Vagina (tissue), 2 donors: ENCODE data around the gene CACNA1D. TPM values are rescaled to one million over a fixed set of nuclear protein-coding genes. Genes with fewer than 3 reads are reported as not detected.
A peak's percentile ranks its signal among the peaks of the same experiment; 100 is the strongest.

Experiments used
- DNase-seq, 2 donors: peaks; one replicate each; pipeline ENCODE4 v3.0.0-alpha.2; 2017; ENCODE audit errors: extremely low spot score in 2 of 2
- H3K27ac ChIP-seq: fragments of 200-600 bp; sonication (generic); one replicate; pipeline ENCODE4 v1.5.1; 2019
- H3K27me3 ChIP-seq: fragments of 200-600 bp; sonication (generic); one replicate; pipeline ENCODE4 v1.5.1; 2019
- H3K36me3 ChIP-seq, 2 donors: fragments of 200-600 bp; sonication (generic); one replicate each; pipeline ENCODE4 v1.5.1; 2017 to 2019
- H3K4me1 ChIP-seq: fragments of 200-600 bp; sonication (generic); one replicate; pipeline ENCODE4 v1.5.1; 2019
- H3K4me3 ChIP-seq, 2 donors: fragments of 200-600 bp; sonication (generic); 1 replicate in 1 of 2; 2 replicates in 1 of 2; pipeline ENCODE4 v1.5.1; 2016 to 2019
- H3K9me3 ChIP-seq: fragments of 200-600 bp; sonication (generic); one replicate; pipeline ENCODE4 v1.5.1; 2019
- POLR2A ChIP-seq, 2 donors: fragments of 450-650 bp; IDR thresholded peaks; one replicate each; pipeline ENCODE4 v1.6.1; 2017; ENCODE audit warnings: antibody characterized with exemption in 2 of 2, mild to moderate bottlenecking in 2 of 2, moderate library complexity in 2 of 2
- POLR2AphosphoS5 ChIP-seq, 2 donors: sonication (generic); formaldehyde crosslinking; IDR thresholded peaks; one replicate each; pipeline ENCODE4 v1.9.0; 2017; ENCODE audit warnings: antibody characterized with exemption in 2 of 2, mild to moderate bottlenecking in 2 of 2, low read depth in 1 of 2; ENCODE audit not compliant: insufficient read depth in 1 of 2
- intact Hi-C: fragments of 100-400 bp; cut with DNase I; formaldehyde crosslinking; loops from one replicate; pipeline ENCODE4 v1.15.1; 2023
- total RNA-seq: library from RNA; depleted of rRNA; stranded (reverse); fragments of >200 nt; gene quantifications from one replicate; pipeline ENCODE4 v1.2.3, GENCODE V29; 2016
- TF ChIP-seq, protein P1 (sequence below), 3 experiments: fragments of 450-650 bp in 2 of 3; fragments of 200-600 bp in 1 of 3; sonication (generic) in 1 of 3; IDR thresholded peaks; one replicate each; pipeline ENCODE4 v1.5.1; 2017 to 2019; ENCODE audit warnings: antibody characterized with exemption in 3 of 3, mild to moderate bottlenecking in 2 of 3, moderate library complexity in 2 of 3

CACNA1D gene
- total RNA-seq, 1 donor from 2014 or later, result 0.74 TPM

DNA sequence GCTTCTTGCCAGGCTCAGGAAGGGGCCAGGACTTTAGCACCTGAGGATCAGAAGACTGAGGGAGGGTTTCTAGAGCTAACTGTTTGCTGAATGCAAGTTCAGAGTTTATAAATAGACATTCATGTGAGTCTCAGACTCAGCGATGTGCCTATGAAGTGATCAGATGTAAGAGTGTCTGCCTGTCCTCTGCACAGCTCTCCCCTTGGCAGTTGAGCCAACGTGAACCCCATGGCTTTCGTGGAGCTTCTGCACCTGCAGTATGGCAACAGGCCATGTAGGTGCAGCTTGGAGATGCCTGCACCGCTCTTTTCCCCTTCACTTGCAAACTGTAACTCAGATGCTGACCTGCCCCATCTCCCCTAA, 209.9 kb downstream of the CACNA1D start:
- H3K9me3 ChIP-seq, result no peaks in the 10 kb centered on the region
- intact Hi-C loops, result no loop called here
- TF ChIP-seq POLR2AphosphoS5 (IDR thresholded peaks at IDR 0.05; ENCODE audit: insufficient read depth in 1 of 2, low read depth in 1 of 2), result no peak
- TF ChIP-seq, protein P1, sequence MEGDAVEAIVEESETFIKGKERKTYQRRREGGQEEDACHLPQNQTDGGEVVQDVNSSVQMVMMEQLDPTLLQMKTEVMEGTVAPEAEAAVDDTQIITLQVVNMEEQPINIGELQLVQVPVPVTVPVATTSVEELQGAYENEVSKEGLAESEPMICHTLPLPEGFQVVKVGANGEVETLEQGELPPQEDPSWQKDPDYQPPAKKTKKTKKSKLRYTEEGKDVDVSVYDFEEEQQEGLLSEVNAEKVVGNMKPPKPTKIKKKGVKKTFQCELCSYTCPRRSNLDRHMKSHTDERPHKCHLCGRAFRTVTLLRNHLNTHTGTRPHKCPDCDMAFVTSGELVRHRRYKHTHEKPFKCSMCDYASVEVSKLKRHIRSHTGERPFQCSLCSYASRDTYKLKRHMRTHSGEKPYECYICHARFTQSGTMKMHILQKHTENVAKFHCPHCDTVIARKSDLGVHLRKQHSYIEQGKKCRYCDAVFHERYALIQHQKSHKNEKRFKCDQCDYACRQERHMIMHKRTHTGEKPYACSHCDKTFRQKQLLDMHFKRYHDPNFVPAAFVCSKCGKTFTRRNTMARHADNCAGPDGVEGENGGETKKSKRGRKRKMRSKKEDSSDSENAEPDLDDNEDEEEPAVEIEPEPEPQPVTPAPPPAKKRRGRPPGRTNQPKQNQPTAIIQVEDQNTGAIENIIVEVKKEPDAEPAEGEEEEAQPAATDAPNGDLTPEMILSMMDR (IDR thresholded peaks at IDR 0.05), result no peak
- no peak for TF ChIP-seq POLR2A (IDR thresholded peaks at IDR 0.05)
- no peaks in the 10 kb centered on the region for H3K36me3 ChIP-seq
- no peak for DNase-seq
- no peaks in the 10 kb centered on the region for H3K27me3 ChIP-seq
- H3K27ac ChIP-seq, result no peak overlapping the region
- no peak overlapping the region for H3K4me3 ChIP-seq
- no peaks in the 10 kb centered on the region for H3K4me1 ChIP-seq

DNA sequence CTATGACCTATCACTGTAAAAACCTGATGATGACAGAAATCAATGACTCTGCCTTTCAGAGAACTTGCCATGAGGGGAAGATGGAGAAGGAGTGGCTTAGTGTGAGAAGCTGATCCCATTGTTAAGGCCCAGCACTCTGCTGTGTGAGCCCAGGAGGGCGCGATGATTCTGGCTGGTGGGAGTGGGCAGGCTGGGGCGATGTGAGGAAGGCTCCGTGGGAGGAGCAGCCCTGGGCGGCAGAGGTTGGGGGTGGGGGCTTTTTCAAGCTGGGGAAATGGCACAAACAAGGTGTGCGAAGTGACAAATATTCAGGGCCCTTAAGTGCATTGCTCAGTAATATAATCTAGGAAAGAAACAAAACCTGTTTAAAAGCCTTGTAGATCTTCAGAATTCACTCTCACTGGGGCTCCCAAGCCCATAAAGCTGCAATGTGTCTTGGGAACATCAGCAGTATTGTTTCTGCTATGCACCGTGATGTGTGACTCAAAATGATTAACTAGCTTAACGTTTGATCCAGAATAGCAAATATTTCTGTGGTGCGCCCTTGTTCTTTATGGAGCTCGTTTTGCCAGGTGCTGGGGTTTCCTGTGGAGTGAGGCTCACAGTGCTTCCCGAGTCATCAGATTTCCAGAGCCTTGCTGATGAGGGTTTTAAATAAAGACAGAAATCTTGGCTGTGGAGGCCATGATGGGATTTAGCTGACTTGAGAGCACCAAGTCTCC, 210.8 kb downstream of the CACNA1D start:
- no peaks in the 10 kb centered on the region for H3K4me1 ChIP-seq
- no peak overlapping the region for H3K4me3 ChIP-seq
- peak in 1 of 2 donors; percentile 22 for DNase-seq
- H3K9me3 ChIP-seq, result no peaks in the 10 kb centered on the region
- H3K36me3 ChIP-seq, result no peaks in the 10 kb centered on the region
- no peak overlapping the region for H3K27ac ChIP-seq
- TF ChIP-seq POLR2AphosphoS5 (IDR thresholded peaks at IDR 0.05; ENCODE audit: insufficient read depth in 1 of 2, low read depth in 1 of 2), result no peak
- TF ChIP-seq POLR2A (IDR thresholded peaks at IDR 0.05), result no peak
- TF ChIP-seq, protein P1 (IDR thresholded peaks at IDR 0.05), result no peak
- intact Hi-C loops, result no loop called here
- H3K27me3 ChIP-seq, result no peaks in the 10 kb centered on the region

DNA sequence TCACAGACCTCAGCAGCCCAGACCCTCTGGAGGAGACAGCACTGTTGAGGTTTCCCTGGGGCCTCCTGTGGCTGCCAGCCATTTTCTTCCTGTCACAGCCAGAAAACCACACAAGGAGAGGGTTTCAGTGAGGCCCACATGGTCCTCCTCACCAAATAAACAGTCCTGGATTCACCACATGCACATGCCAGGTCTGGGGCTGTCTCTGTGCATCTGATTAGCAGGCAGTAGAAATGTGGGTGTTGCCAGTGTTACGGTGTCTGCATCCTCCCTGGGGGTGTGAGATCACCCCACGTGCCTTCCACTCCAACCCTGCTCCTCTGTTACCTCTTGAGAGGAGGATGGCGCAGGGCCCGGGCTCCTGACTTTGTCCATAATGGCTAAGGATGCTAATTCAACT, 211.4 kb downstream of the CACNA1D start:
- Histone ChIP-seq H3K36me3 (no peaks in the 10 kb centered on the region), H3K27me3 (no peaks in the 10 kb centered on the region), H3K4me3 (no peak overlapping the region), H3K9me3 (no peaks in the 10 kb centered on the region), H3K27ac (no peak overlapping the region), H3K4me1 (no peaks in the 10 kb centered on the region)
- intact Hi-C loops, result no loop called here
- TF ChIP-seq POLR2A (IDR thresholded peaks at IDR 0.05) (no peak), POLR2AphosphoS5 (IDR thresholded peaks at IDR 0.05; ENCODE audit: insufficient read depth in 1 of 2, low read depth in 1 of 2) (no peak)
- TF ChIP-seq, protein P1 (IDR thresholded peaks at IDR 0.05), result no peak
- peak in 1 of 2 donors; percentile 60 for DNase-seq

DNA sequence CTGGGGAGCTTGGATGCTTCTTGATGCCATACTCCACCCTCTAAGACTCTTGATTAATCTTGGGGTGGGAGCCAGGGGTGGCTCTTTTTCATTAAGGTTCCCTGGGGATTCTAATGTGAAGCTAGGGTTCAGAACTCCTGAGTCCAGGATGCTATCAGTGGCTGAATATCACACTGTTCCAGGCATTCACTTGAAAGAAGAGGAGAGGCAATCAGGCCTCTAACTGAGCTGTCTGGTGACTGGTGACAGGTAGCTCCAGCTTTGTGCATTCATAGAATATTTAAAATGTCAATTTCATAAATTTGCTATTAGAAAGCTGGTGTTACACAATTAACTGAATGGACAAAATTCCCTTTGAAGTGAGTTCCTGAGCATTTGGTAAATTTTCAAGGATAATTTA, 212.8 kb downstream of the CACNA1D start:
- peak in 1 of 2 donors; percentile 34 for DNase-seq
- no peak for TF ChIP-seq POLR2A (IDR thresholded peaks at IDR 0.05)
- no peak for TF ChIP-seq POLR2AphosphoS5 (IDR thresholded peaks at IDR 0.05; ENCODE audit: insufficient read depth in 1 of 2, low read depth in 1 of 2)
- TF ChIP-seq, protein P1 (IDR thresholded peaks at IDR 0.05), result no peak
- H3K4me3 ChIP-seq, result no peak overlapping the region
- intact Hi-C loops, result no loop called here
- no peaks in the 10 kb centered on the region for H3K9me3 ChIP-seq
- H3K4me1 ChIP-seq, result no peaks in the 10 kb centered on the region
- H3K27me3 ChIP-seq, result no peaks in the 10 kb centered on the region
- no peak overlapping the region for H3K27ac ChIP-seq
- no peaks in the 10 kb centered on the region for H3K36me3 ChIP-seq

DNA sequence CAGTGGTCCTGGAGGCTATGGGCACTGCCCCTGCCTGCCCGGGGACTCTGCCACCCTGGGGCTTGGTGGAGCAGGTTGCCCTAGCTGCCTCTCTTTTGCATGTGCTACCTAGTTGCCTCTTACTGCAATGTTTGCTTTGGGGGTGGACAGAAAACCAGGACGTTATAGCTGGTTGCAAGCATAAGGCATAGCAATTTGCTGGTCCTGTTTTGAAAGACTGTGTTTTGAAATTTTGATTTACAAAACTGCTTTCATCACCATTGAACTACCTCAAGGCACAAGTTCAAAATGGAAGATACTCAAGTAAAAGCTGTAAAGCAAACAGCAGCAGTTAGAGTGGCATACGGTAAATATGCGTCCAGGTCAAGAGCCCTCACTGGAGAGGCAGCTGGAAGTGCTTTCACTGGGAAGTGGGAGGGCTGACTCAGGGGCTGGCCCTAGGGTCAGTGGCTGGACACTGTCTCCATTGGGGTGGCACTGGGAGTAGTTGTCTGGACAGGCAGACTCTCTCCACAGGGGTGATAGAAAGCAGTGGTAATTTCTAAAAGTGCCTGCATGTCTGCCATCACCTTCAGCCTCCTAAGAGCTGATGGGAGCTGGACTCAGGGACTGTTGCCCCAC, 213.7 kb downstream of the CACNA1D start:
- no peaks in the 10 kb centered on the region for H3K36me3 ChIP-seq
- peak; percentile 72 to 77 for DNase-seq
- TF ChIP-seq POLR2A (IDR thresholded peaks at IDR 0.05), result no peak
- H3K27ac ChIP-seq, result no peak overlapping the region
- intact Hi-C loops, result no loop called here
- H3K27me3 ChIP-seq, result no peaks in the 10 kb centered on the region
- no peaks in the 10 kb centered on the region for H3K4me1 ChIP-seq
- no peak overlapping the region for H3K4me3 ChIP-seq
- no peaks in the 10 kb centered on the region for H3K9me3 ChIP-seq
